NB4 (cell line): ENCODE measurements around the gene SUZ12.

Experiments
- CTCF ChIP-seq: IDR thresholded peaks from one replicate; pipeline ENCODE4 v1.5.1; 2012; ENCODE audit warnings: low read depth, low read length
- MAX ChIP-seq: IDR thresholded peaks from 2 replicates; pipeline ENCODE4 v1.6.1; 2011; ENCODE audit warnings: low read depth, low read length
- POLR2A ChIP-seq: IDR thresholded peaks from 2 replicates; pipeline ENCODE4 v1.6.1; 2011; ENCODE audit warnings: mild to moderate bottlenecking; ENCODE audit not compliant: insufficient read length; ENCODE audit errors: extremely low read depth

- TF ChIP-seq CTCF: no peak
- no peak for TF ChIP-seq POLR2A
- no peak for TF ChIP-seq MAX
These were observed 82.4 kb downstream of the SUZ12 start for GRCh38 chr17:32019228-32019627.
